Measurements from ENCODE around the gene CEP55. TPM values are rescaled to one million over a fixed set of nuclear protein-coding genes. Genes with fewer than 3 reads are reported as not detected.

Gene CEP55
- total RNA-seq, 1 experiment from 2014 or later, result 62.6 TPM

DNA sequence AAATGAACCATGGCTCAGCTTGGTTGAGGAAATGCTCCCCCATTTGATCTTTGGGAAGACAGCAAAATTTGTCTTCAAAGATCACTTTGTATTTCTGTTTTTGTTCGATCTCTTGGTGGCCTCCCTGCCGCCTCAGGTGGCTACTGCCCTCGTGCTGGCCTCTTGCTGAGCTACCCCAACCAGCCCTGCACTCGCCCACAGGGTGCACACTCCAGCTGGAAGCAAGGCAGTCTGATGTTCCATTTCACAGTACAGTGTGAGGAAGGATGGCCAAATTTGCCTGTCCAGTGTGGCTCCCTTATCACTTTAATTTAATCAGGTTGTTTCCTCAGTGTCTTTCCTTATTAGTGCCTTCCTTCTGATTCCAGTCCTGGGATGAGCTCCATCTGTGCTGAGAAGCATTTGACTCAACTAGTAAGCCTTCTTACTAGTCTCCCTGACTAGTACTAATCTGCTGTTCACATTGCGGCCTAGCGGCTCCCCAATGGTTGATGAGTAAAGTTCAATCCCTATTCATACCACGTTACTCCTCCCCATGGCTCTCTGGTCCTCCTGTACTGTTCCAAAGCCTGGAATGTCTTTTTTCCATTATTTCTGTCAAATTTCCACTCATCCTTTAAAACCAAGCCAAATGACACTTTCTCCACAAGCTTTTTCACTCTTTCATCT is 22.5 kb upstream of the CEP55 start:
- intact Hi-C loops (cut with micrococcal nuclease), result no loop called here
- Histone ChIP-seq H3K4me1 (ENCODE audit: insufficient read depth, low read length) (peaks cover 88% of the 10 kb centered on the region), H3K36me3 (ENCODE audit: low read depth, low read length) (peaks cover 50% of the 10 kb centered on the region), H3F3A (ENCODE audit: low read length, unreplicated experiment) (peaks cover 20% of the 10 kb centered on the region), H3K9me2 (replicated peaks; ENCODE audit: low read length) (no peaks in the 10 kb centered on the region), H3K4me3 (ENCODE audit: low read length) (no peak overlapping the region), H3K4me2 (ENCODE audit: low read length) (peak overlapping the region; percentile 39; the same call in 1 of the 2 replicates), H3K79me2 (ENCODE audit: low read length) (peaks cover 91% of the 10 kb centered on the region), H3K9me3 (ENCODE audit: low read length) (no peaks in the 10 kb centered on the region), H2AFZ (ENCODE audit: low read length) (no peak overlapping the region), H3K27ac (ENCODE audit: low read length) (peak overlapping the region; percentile 99), H4K20me1 (ENCODE audit: low read length) (peaks cover 9% of the 10 kb centered on the region), H3K27me3 (ENCODE audit: low read length) (no peaks in the 10 kb centered on the region), H3K9ac (ENCODE audit: low read length) (no peak overlapping the region)
- ATAC-seq, result no peak
- no TSS peak for BruUV-seq (replicated peaks)
- no peak for DNase-seq
- POLR2A ChIA-PET (ENCODE audit: unreplicated experiment), result no interaction called here
- CTCF ChIA-PET, result no interaction called here
- TF ChIP-seq, protein P1, sequence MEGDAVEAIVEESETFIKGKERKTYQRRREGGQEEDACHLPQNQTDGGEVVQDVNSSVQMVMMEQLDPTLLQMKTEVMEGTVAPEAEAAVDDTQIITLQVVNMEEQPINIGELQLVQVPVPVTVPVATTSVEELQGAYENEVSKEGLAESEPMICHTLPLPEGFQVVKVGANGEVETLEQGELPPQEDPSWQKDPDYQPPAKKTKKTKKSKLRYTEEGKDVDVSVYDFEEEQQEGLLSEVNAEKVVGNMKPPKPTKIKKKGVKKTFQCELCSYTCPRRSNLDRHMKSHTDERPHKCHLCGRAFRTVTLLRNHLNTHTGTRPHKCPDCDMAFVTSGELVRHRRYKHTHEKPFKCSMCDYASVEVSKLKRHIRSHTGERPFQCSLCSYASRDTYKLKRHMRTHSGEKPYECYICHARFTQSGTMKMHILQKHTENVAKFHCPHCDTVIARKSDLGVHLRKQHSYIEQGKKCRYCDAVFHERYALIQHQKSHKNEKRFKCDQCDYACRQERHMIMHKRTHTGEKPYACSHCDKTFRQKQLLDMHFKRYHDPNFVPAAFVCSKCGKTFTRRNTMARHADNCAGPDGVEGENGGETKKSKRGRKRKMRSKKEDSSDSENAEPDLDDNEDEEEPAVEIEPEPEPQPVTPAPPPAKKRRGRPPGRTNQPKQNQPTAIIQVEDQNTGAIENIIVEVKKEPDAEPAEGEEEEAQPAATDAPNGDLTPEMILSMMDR (conservative IDR thresholded peaks at IDR 0.05; ENCODE audit: low read depth, low read length), result no peak
- TF ChIP-seq EZH2 (IDR thresholded peaks at IDR 0.05; ENCODE audit: low read length, unreplicated experiment) (no peak), EZH2phosphoT487 (IDR thresholded peaks at IDR 0.05; ENCODE audit: borderline replicate concordance, low read length) (no peak)

DNA sequence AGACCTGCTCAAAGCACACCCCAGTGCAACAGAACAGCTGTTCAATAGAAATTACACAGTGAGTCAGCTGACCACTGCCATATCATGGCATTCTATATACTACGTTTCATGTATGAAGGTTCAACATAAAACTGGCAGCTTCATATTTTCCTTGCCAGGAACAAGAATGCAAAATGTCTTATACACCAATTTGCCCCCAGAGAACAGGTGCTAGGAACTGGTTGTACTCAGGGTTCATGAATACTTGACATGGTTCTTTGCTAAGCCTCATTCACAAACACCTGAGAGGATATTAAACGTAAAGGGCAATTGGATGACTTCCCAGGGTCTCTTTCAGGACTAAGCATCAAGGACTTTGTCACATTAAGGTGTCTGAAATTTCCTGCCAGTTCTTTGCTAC is 21.2 kb upstream of the CEP55 start:
- H3K4me3 ChIP-seq (ENCODE audit: low read length), result peak overlapping the region; percentile 49
- TF ChIP-seq, protein P1 (conservative IDR thresholded peaks at IDR 0.05; ENCODE audit: low read depth, low read length), result no peak
- no peak for TF ChIP-seq EZH2 (IDR thresholded peaks at IDR 0.05; ENCODE audit: low read length, unreplicated experiment)
- no peak for TF ChIP-seq EZH2phosphoT487 (IDR thresholded peaks at IDR 0.05; ENCODE audit: borderline replicate concordance, low read length)
- no peaks in the 10 kb centered on the region for H3K27me3 ChIP-seq (ENCODE audit: low read length)
- ChIA-PET POLR2A (ENCODE audit: unreplicated experiment) (interaction anchor here (1.3 to 1.6 kb wide), 2 partner anchors 9 to 29 kb away, joined by 34 to 36 read pairs; no protein-coding TSS in a partner anchor), CTCF (no interaction called here)
- DNase-seq (peak; percentile 38), ATAC-seq (no peak)
- H3F3A ChIP-seq (ENCODE audit: low read length, unreplicated experiment), result peaks cover 12% of the 10 kb centered on the region
- H3K4me1 ChIP-seq (ENCODE audit: insufficient read depth, low read length), result peaks cover 83% of the 10 kb centered on the region
- H3K9ac ChIP-seq (ENCODE audit: low read length), result peak overlapping the region; percentile 85
- H3K4me2 ChIP-seq (ENCODE audit: low read length), result peak overlapping the region; percentile 77
- H3K27ac ChIP-seq (ENCODE audit: low read length), result peak overlapping the region; percentile 99
- no peak overlapping the region for H2AFZ ChIP-seq (ENCODE audit: low read length)
- H3K79me2 ChIP-seq (ENCODE audit: low read length), result peaks cover 91% of the 10 kb centered on the region
- intact Hi-C loops (cut with micrococcal nuclease), result no loop called here
- TSS peak; percentile 12 for BruUV-seq (replicated peaks)
- H4K20me1 ChIP-seq (ENCODE audit: low read length), result peaks cover 21% of the 10 kb centered on the region
- no peaks in the 10 kb centered on the region for H3K9me3 ChIP-seq (ENCODE audit: low read length)
- H3K36me3 ChIP-seq (ENCODE audit: low read depth, low read length), result peaks cover 57% of the 10 kb centered on the region
- no peaks in the 10 kb centered on the region for H3K9me2 ChIP-seq (replicated peaks; ENCODE audit: low read length)

DNA sequence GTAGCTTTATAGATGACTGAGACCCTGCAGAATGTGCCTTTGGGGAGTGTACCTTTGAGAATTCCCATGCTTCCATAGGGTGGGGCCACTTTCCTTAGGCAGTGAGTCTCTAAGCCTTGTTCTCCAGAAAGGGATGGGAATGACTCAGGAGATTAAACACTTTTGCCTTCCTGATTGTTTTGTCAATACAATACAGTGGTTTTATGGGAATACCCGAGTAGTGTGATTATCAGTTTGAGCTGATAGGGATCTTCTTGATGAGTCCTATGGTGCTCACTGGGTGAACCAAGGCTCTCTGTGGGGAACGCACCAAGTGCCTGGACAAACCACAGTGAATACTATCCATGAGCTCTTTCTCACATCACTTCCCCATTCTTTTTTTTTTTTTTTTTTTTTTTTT is 20.5 kb upstream of the CEP55 start:
- H3K4me1 ChIP-seq (ENCODE audit: insufficient read depth, low read length), result peaks cover 77% of the 10 kb centered on the region
- peak overlapping the region; percentile 77 for H3K4me2 ChIP-seq (ENCODE audit: low read length)
- no TSS peak for BruUV-seq (replicated peaks)
- H3K4me3 ChIP-seq (ENCODE audit: low read length), result peak overlapping the region; percentile 49; the same call in 1 of the 2 replicates
- no peak overlapping the region for H2AFZ ChIP-seq (ENCODE audit: low read length)
- peaks cover 23% of the 10 kb centered on the region for H4K20me1 ChIP-seq (ENCODE audit: low read length)
- ChIA-PET CTCF (interaction anchor here (0.7 kb wide), 1 partner anchor 13 kb away, joined by 4 read pairs; no protein-coding TSS in a partner anchor), POLR2A (ENCODE audit: unreplicated experiment) (interaction anchor here (0.6 to 1.6 kb wide), 9 partner anchors 10 to 907 kb away, joined by 3 to 40 read pairs (median 12); no protein-coding TSS in a partner anchor)
- H3K9me2 ChIP-seq (replicated peaks; ENCODE audit: low read length), result no peaks in the 10 kb centered on the region
- H3K36me3 ChIP-seq (ENCODE audit: low read depth, low read length), result peaks cover 54% of the 10 kb centered on the region
- H3F3A ChIP-seq (ENCODE audit: low read length, unreplicated experiment), result peaks cover 8% of the 10 kb centered on the region
- intact Hi-C loops (cut with micrococcal nuclease), result no loop called here
- no peaks in the 10 kb centered on the region for H3K27me3 ChIP-seq (ENCODE audit: low read length)
- ATAC-seq, result peak; percentile 68
- H3K9ac ChIP-seq (ENCODE audit: low read length), result peak overlapping the region; percentile 85
- no peaks in the 10 kb centered on the region for H3K9me3 ChIP-seq (ENCODE audit: low read length)
- peak overlapping the region; percentile 99 for H3K27ac ChIP-seq (ENCODE audit: low read length)
- DNase-seq, result peak; percentile 94
- TF ChIP-seq, protein P1 (conservative IDR thresholded peaks at IDR 0.05; ENCODE audit: low read depth, low read length), result no peak
- TF ChIP-seq EZH2phosphoT487 (IDR thresholded peaks at IDR 0.05; ENCODE audit: borderline replicate concordance, low read length) (no peak), EZH2 (IDR thresholded peaks at IDR 0.05; ENCODE audit: low read length, unreplicated experiment) (no peak)
- H3K79me2 ChIP-seq (ENCODE audit: low read length), result peaks cover 92% of the 10 kb centered on the region
